HG02588 (cell line): ENCODE results near the gene ABCC6.
"Not testable (repeated sequence)": the region's sequence is repeated elsewhere in the genome, so short reads cannot be mapped to it uniquely, and the experiment has no call there.

ENCODE experiments used
- ATAC-seq: cut with Tn5 transposase; IDR thresholded peaks from one replicate; pipeline ENCODE4 v1.9.1; 2021; ENCODE audit warnings: mild to moderate bottlenecking, moderate library complexity; ENCODE audit not compliant: unreplicated experiment

ABCC6 gene

DNA sequence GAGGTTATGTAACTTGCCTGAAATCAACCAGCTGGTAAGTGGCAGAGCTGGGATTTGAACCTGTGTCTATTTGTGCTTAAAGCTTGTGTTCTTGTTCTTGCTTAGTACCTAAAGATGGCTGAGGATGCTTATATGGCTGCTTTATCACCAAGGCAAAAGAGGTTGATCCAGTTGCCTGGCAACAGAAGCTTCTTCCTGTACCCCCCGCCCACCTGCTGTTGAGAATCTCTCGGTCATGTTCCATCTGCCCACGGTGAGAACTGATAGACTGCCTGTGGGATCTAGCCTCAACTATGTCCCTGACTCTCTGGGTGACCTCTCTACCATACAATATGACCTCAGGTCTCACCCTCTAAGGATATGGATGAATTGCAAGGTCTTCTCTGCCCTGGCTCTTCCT is 60.7 kb downstream of the ABCC6 start:
- no peak for ATAC-seq

- ATAC-seq: not testable (repeated sequence)
These were observed 61.5 kb downstream of the ABCC6 start for GRCh38 chr16:16161840-16162239.

- no peak for ATAC-seq
These were observed 62.0 kb downstream of the ABCC6 start for GRCh38 chr16:16161319-16161718.

DNA sequence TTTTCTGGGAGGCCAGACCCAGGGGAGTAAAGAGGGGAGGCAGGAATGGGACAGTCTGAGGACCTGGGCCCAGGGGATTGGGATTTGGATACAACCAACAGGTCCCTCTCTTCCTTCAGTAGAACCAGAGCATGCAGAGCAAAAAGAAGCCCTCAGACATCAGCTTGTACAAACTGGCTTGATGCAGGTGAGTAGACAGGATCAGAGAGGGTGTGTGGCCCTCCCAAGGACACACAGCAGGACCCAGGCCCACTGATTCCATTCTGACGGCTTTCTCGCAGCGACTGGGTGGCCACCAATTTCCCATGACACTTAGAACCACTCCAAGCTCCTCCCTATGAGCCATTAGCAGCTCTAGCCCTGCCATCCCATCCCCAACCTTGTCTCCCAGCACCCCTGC is 63.6 kb downstream of the ABCC6 start:
- no peak for ATAC-seq

DNA sequence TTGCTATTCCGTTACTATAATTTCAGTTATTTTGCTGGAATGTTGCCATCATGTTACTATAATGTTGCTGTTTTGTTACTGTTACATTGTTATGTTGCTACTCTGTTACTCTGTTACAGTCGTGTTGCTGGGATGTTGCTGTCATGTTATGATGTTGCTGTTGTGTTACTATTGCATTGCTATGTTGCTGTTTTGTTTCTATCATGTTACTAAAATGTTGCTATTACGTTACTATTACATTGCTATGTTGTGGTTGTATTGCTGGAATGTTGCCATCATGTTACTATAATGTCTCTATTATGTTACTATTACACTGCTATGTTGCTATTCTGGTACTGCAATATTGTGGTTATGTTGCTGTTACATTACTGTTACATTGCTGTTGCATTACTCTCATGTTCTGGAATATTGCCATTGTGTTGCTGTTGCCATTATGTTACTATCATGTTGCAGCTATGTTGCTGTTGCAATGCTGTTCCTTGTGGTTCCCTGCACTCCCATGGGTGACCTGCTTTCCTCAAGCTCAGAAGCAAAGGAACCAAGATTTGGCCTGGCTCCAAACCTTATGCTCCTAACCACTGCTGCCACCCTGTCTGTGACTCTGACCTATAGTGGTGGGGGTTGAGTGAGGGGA is 64.4 kb downstream of the ABCC6 start:
- no peak for ATAC-seq

GRCh38 chr16:16158082-16158658 is 65.1 kb downstream of the ABCC6 start:
- ATAC-seq: no peak

DNA sequence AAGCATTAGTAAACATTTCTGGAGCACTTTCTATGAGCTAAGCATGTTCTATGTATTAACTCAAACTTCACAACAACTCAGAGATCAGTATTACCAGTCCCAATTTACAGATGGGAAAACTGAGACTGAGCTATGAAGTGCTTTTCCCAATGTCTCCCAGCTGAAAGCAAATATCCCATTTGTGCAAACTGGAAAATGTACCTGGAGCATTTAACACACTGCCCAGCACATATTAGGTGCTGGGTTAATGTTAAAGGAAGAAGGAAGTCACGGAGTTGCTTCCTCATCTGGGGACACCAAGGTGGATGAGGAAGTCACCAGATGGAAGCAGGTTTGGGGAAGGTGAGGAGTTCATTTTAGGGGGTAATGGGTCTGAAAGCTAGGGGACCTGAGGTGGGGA is 66.1 kb downstream of the ABCC6 start:
- no peak for ATAC-seq

DNA sequence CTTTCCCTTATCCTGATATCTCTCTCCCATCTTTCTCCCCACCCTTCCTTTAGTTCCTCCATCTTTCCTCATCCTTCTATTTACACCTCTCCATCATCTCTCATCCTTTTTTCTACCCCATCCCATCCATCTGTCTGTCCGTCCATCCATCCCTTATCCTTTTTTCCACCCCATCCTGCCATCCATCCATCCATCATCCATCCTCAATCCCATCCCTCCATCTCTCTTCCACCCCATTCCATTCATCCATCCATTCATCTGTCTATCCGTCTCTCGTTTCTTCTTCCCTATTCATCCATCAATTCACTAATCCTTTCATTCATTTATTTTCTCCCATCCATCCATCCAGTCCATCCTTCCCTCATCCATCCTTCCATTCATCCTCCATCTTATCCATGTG is 68.1 kb downstream of the ABCC6 start:
- ATAC-seq: no peak

DNA sequence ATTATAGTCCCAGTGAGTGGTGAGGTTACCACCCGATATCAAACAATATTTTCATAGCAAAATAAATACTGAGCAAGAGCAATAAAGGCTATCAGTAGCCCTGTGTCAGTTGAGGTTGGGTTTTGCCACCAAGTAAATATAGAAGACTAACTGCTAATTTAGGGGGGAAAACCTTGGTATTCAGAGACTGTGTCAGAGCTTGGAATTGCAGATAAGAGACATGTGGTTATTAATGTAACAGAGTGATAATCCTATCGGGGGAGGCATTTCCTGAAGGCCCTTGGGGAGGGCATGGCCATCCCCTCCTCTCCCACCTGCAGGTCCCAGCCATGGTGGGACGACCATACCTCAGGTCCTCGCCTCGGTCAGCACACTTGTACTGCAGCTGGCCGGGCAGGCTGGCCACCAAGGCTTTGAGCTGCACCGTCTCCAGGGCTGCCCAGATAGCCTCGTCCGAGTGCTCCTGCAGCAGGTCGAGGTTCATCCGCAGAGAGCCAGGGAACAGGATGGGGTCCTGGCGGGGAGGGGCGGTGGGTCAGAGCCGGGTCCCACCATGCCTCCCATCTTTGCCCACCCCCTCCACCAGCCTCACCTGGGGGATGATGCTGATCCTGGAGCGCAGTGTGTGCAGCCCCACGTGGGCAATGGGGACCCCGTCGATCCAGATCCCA is 68.9 kb downstream of the ABCC6 start:
- ATAC-seq: no peak

DNA sequence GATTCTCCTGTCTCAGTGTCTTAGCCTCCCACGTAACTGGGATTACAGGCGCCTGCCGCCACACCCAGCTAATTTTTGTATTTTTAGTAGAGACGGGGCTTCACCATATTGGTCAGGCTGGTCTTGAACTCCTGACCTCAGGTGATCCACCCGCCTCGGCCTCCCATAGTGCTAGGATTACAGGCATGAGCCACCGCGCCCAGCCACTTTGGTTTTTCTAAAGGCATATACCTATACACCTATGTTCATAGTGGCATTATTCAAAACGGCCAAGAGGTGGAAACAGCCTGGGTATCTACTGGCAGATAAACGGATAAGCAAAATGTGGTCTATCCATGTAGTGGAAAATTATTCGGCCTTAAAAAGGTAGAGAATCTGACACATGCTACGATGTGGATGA is 70.3 kb downstream of the ABCC6 start:
- not testable (repeated sequence) for ATAC-seq

GRCh38 chr16:16151315-16151714 is 72.0 kb downstream of the ABCC6 start:
- no peak for ATAC-seq

GRCh38 chr16:16150878-16151152 is 72.5 kb downstream of the ABCC6 start:
- no peak for ATAC-seq

DNA sequence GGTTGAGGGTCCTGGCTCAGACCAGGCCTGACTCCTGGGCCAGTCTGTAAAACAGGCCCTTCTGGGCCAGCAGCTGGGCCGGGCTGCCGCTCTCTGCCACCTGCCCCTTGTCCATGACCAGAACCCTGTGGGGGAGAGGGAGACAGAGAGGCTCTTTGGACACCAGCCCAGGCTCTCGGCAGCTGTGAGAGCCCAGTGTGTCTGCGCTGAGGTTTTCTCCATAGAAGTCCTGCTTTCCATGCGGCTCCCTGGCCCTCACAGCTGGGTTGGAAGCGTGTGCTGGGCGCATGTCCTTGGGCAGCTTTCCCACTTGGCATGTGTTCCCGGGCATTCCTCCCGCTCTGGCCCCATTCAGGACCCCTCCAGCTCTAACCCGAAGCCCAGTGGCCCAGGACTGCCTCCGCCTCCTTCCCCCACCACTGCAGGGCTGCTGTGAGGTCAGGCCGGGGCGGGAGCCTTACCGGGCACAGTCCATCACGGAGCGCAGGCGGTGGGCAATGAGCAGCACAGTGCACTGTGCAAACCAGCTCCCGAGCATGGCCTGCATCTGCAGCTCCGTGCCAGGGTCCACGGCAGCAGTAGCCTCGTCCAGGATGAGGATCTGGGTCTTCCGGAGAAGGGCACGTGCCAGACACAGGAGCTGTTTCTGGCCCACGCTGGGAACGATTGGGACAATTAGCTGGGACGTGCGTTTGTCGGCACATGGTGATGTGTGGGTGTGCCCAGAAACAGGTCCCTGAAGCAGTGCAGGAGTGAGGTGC is 73.0 kb downstream of the ABCC6 start:
- ATAC-seq: no peak

DNA sequence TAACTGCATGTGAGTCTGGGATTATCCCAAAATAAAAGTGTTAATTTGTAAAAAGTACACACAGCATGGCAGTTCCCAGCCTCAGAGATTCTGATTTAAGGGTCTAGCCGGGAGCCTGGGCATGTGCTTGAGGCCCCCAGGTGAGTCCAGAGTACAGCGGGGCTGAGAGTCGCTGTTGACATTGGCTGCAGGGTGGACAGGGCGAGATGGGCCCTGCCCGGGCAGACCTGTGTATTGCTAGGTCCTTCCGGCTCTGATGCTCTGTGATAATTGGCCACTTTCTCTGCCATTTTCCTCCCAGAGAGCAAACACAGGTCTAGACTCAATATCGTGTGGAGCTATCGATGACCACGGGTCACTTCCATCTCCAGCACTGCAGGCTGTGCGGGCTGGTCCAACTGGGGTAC is 73.6 kb downstream of the ABCC6 start:
- no peak for ATAC-seq

DNA sequence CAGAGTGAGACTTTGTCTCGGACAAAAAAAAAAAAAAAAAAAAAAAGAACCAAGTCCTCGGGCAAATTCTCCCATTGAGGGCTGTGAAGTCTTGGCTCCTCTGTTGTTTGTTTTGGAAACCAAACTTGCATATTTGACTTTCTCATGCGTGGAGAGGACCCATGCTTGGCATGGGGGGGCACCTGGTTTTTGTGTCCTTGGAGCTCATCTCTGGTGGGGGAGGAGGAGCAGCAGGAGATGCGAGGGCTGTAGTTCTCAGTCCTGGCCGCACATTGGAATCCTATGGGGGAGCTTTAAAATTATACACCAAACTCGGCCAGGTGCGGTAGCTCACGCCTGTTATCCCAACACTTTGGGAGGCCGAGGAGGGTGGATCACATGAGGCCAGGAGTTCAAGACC is 74.5 kb downstream of the ABCC6 start:
- no peak for ATAC-seq

DNA sequence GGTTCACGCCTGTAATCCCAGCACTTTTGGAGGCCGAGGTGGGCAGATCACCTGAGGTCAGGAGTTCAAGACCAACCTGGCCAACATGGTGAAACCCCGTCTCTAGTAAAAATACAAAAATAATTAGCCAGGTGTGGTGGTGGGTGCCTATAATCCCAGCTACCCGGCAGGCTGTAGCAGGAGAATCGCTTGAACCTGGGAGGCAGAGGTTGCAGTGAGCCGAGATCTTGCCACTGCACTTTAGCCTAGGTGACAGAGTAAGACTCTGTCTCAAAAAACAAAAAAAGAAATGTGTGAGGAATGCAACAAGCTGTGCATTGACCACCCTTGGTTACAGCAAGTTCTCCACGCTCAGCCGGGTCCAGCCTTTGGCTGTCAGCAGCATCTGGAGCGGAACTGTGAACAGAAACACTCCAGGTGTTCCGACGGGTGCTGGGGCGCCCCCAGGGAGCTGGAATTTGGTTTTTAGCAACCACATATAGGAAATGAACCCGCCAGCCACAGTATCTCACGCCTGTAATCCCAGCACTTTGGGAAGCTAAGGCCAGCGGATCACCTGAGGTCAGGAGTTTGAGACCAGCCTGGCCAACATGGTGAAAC is 75.2 kb downstream of the ABCC6 start:
- ATAC-seq: not testable (repeated sequence)

- ATAC-seq: no peak
These were observed 75.8 kb downstream of the ABCC6 start for GRCh38 chr16:16147316-16147999.

DNA sequence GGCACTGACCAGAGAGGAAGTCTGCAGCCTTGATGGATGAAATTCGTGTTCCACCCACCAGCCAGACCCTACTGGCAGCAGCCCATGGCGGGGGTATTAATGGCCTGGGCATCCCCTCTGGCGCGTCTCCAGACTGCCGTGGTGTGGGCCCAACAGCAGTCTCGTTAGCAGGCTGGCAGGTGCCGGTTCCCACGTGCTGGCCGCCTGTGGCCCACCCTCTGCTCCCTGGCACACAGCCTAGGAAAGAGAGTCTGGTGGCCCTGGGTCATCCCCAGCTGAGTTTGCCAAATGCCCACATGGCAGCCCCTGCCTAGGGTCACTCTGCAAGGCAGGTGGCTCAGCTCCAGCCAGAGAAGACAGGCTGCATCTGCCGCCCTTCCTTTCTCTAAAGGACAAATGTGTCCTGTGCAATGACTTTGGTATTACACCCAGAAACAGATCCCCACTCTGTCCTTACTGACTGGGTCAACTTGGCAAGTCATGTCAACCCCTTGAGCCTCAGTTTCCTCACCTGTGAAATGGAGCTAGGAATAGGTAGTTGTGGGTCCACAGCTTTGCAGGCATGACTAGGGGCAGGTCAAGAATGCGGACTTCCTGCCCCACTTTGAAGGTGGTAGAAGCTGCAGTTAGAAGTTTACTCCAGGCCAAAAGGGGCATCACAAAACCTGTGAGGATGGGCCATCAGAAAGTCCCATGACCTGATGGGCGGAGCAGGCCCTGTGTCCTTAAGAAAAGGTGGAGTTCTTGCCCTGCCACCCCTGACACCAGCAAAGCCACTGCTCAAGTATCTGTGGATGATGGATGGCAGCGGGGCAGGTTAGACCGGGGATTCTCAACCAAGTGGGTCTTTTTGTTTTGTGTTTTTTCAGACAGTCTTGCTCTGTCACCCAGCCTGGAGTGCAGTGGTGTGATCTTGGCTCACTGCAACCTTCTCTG is 76.6 kb downstream of the ABCC6 start:
- no peak for ATAC-seq

GRCh38 chr16:16145286-16145685 is 78.0 kb downstream of the ABCC6 start:
- ATAC-seq: no peak

DNA sequence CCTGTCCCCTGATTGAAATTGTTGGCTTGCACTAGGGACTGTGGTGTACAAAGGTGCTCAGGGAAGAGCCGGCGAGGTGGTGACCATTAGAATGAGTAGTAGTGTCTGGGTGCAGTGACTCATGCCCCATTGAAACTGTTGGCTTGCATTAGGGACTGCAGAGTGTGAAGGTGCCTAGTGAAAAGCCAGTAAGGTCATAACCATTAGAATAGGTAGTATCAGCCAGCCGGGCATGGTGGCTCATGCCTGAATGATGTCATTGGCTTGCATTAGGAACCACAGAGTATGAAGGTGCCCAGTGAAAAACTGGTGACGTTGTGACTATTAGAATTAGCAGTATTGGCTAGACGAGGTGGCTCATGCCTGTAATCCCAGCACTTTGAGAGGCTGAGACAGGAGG is 78.9 kb downstream of the ABCC6 start:
- ATAC-seq: no peak
